NCI-H460 (cell line): ENCODE results near the gene THRB. TPM values are rescaled to one million over a fixed set of nuclear protein-coding genes. Genes with fewer than 3 reads are reported as not detected.

Experiments
- DNase-seq: peaks from one replicate; pipeline ENCODE4 v3.0.0-alpha.2; 2016; ENCODE audit warnings: low read depth; ENCODE audit errors: extremely low read depth
- total RNA-seq: library from RNA; depleted of rRNA; stranded (reverse); fragments of >200 nt; shearing (Covaris generic); gene quantifications from 2 replicates; pipeline ENCODE4 v1.2.3, GENCODE V29; 2014

The THRB gene
- total RNA-seq, 1 experiment from 2014 or later = 1.7 TPM

- no peak for DNase-seq
Measured at GRCh38 chr3:24249523-24249922, 245.1 kb downstream of the THRB start.

DNA sequence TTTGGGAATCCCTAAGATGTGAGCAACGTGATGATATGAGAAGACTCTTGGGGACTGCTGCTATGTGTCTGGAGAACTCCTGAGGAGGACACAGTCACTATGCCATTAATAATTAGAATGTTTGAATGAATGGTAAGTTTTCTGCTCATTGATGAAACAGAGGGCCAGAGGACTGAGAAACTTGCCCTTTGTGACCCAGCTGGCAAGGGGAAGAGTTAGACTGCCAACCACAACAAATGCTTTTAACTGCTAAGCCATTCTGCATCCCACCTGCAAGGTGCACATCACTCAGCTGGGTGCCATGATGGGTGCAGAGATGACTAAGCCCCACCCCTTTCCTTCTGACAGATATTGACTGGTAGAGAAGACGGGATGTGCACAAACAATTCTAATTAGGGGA lies 249.6 kb downstream of the THRB start:
- no peak for DNase-seq

DNA sequence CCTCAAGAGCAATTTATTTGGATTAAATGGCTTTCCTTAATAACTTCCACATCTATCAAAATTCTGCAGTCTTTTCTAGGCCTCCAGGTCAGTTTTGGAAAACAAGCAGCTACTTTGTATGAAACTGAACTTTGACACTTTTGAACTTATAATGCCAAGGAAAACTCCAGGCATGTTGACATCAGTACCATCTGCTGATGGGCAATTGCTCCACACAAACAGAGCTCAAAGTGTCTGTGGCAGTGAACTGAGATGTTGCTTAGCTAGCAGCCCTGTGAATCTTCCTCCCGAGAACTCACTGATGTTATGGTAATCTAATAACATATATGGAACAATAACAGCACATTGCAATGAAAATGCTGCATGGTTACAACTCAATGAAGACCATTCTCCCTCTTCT lies 250.2 kb downstream of the THRB start:
- no peak for DNase-seq

- DNase-seq = no peak
Measured at GRCh38 chr3:24242012-24242698, 252.5 kb downstream of the THRB start.

DNA sequence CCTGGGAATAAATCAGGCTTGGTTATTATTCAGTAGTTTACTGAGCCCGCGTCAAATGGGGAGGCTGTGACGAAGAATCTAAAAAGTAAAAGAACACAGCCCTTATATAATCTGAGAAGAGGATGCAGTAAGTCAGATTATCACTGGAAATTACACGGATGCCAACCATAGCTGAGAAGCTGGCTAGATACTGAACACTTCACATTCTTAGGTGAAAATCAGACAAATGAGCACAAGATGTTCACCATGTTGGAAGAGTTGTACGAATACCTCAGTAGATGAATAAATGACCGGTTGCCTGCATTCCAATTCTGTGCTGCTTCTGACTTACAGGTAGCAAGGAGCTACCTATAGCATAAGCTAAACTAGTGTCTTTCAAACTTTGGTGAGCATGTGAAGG lies 254.3 kb downstream of the THRB start:
- DNase-seq = no peak

- DNase-seq = peak; percentile 57
Measured at GRCh38 chr3:24237971-24238706, 256.5 kb downstream of the THRB start.

DNA sequence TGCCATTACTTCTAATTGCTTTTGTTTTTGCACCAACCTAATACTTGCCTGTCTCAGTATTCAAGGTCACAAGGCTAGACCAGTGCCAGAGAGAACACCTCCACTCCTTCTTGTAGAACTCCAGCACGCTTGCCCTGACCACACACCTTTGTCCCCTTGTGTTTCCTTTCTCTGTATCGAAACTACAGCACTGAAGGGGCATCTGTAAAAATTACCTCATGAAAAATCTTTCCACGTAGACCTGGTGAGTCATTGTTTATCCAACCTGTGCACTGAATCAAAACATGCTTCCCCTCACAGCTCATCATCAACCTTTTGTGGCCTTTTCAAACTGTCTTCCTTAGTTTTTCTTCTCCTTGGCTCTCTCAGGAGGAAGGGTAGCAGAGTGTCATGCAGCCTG lies 259.5 kb downstream of the THRB start:
- DNase-seq = no peak

DNA sequence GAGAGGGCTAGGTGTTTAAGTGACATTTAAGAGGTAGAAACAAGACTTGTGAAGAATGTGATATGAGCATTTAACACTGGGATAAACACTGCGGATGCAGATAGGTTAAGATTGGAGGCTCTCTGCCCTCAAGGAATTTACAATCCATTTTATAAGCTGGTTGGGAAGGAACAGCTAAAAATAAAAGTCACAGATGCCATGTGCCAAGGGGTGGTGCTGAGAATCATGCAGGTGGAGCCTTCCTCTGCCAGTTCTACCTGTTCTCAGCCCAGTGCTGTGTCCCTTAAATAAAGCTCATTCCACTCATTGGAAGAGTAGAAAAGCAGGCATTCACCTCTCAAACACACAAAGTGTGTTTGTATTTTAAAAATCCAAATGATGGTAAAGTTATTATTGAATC lies 261.9 kb downstream of the THRB start:
- no peak for DNase-seq

- no peak for DNase-seq
Measured at GRCh38 chr3:24229468-24230221, 265.0 kb downstream of the THRB start.

DNA sequence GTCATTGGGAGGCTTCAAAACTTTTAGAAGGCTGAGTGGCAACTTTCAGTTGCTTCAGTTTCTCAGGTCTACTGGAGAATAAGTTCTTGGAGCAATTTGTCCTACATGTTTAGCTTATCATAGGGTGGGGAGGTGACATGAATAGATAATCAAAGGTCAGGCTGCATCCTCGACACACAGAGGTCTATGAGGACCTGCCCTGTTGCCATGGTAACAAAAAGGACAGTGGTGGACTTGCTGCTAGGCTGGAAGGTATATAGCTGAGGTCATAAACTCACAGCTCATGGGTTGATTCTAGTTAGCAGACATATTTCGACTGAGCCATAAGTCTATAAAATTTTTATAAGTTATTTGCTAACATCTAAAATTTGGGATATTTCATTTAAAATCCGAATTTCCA lies 267.0 kb downstream of the THRB start:
- no peak for DNase-seq

GRCh38 chr3:24226397-24226796 lies 268.3 kb downstream of the THRB start:
- DNase-seq = no peak

DNA sequence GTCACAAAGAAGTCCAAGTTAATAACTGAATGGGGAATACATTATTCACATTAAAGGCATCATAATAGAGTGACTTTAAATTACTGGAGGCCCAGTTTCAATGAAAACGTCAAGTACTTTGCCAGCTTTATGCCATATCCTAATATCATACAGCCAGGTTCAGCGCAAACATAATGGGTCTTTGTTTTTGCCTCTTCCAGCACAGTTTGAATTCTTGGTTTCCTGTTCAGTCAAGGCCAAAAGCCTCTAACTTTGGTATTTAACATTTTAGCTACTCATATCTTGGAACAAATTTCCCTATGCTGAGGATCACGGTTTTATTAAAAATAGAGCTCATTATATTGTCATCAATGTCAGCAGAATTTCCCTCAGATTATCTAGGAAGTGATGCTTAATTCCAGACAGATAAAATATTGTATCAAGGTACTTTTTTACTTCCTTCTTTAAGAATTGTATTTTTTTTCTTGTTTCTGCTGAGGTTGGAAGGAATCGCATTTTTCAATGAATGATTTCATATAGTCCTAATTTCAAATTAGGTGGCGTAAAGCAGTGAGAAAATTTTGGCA lies 269.2 kb downstream of the THRB start:
- DNase-seq = no peak

DNA sequence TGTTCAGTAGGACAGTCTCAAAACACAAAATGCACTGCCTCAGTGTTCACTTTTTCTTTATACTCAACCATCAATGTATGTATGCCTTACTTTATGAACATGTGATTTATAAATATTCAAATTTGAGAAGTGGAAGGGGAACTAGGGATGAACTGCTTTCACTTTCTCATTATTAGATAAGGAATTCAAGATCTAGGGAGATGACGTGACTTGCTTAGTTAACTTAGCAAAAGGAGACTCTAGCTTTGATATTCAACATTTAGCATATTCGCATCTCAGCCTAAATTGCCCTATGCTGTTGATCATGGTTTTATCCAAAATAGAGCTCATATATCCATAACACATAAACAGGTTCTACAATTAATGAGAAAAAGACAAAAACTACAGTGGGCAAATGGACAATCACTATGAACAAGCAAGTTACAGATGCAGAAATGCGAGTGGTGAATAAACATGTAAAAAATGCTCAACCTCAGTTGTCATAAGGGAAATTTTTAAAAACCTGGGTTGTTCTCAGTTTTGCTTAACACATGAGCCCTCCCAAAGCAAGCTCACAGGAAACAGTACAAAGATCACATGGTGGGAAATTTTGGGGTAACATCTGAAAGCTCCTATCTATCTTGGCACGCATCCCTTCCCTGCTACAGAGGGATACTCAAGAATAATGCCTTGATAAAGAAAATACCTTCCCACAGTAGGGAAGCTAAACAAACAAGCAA lies 269.8 kb downstream of the THRB start:
- no peak for DNase-seq

DNA sequence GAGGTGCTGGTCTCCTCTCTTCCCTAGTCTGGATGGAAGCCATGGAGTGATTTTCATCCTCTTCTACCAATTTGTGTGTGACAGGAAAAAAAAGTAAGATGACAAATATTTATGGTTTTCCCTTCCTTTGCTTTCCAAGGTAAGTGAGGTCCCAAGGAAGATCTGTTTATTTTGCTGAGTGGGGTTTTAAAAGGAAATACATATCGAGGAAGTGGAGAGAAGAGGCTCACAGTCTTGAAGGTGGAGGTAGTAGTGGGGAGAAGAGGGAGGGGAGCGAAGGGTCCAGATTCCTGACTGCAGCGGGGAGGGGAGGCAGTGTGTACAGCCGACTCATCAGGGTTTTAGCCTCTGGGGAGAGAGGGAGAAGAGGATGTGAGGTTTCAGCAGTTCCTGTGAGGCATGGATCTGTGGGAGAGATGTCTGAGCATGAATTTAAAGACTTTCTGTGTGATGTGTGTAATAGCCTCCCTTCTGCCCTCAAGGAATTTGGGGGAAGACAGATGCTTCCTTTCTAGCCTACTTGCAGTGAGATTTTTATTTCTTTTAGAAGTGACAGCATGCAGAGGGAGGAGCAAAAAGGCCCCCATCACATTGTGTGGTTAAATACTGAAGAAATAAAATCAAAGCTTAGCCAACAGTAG lies 272.4 kb downstream of the THRB start:
- no peak for DNase-seq

DNA sequence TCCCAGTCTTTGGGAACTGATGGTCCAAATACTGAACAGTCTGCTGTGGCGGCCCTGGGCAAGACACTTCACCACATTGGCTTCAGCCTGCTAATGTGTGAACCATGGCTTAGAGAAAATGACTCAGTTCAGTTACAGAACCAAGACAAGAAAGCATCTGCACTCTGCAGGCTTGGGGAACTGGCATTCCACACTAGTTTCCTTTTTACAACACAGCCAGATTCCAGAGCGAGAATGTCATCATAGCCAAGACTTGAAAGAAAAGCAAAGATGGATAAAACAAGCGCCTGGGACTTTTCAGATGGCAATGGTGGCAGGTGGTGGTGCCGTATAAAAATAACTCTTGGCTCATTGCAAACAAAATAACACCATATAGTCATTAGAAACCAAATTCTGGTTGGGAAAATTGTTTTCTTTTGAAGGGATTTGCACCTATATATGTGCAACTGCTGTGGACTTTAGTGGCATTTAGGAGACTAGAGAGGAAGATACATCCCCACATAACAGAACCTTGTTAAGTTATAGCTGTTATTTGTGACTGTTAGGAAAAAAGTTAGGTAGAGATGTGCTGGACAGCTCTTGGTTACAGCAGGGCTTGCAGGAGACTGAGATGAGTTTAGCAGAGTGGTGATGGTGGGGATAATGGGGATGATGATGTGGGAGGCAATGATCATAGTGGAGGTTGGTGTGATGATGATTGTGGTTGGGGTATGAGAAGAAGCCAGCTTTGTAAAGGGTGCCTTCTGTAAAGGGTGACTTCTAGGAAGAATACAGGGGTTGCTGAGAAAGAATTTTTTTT lies 273.6 kb downstream of the THRB start:
- DNase-seq = peak; percentile 12

- no peak for DNase-seq
Measured at GRCh38 chr3:24215502-24215901, 279.1 kb downstream of the THRB start.

DNA sequence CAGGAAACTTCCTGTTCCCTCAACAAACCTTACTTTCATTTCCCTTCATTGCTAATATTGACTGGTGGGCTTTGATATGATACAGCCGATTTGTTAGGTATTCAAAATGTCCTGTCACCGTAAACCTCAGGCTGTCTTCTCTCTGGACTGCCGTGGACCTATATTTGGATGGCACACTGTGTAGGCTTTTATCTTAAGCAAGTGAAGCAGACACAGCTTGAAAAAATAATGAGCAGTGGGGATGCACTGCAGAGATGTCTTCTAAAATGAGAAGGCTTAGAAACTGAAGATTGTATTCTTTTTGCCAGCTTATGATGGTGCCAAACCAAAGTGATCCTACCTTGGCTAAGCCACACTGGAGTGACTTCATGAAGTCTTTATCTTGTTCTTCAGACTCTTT lies 283.3 kb downstream of the THRB start:
- no peak for DNase-seq

- DNase-seq = no peak
Measured at GRCh38 chr3:24202071-24202470, 292.6 kb downstream of the THRB start.

- no peak for DNase-seq
Measured at GRCh38 chr3:24201301-24201700, 293.3 kb downstream of the THRB start.
